ENCODE measurements around the gene HPS4.

GRCh38 chr22:26453812-26454500 lies 29.6 kb downstream of the HPS4 start:
- no peak for TF ChIP-seq CTCF (IDR thresholded peaks at IDR 0.05)
- TF ChIP-seq RFX5 (IDR thresholded peaks at IDR 0.05): no peak
- no peak for TF ChIP-seq RARB (CRISPR knock-in tag; IDR thresholded peaks at IDR 0.05)
- no peak for TF ChIP-seq USF2 (IDR thresholded peaks at IDR 0.05)
- no peak for TF ChIP-seq EP300 (IDR thresholded peaks at IDR 0.05)
- no peak for TF ChIP-seq HDAC2 (IDR thresholded peaks at IDR 0.05)
- TF ChIP-seq POLR2A (IDR thresholded peaks at IDR 0.05; ENCODE audit: low read length): no peak

Measured in A549 (cell line).